Activated CD4-positive, alpha-beta T cell treated with anti-CD3 and anti-CD28 coated beads, Interleukin-2, amount 50 U/mL, for 16 hours (primary cell): ENCODE measurements around the gene GPR34.
"Not testable (repeated sequence)": the region's sequence is repeated elsewhere in the genome, so short reads cannot be mapped to it uniquely, and the experiment has no call there.

Experiments used
- DNase-seq: peaks from one replicate; pipeline ENCODE4 v3.0.0-alpha.2; 2020

Gene GPR34

GRCh38 chrX:41695426-41695825 is 6.7 kb downstream of the GPR34 start:
- peak; percentile 45 for DNase-seq

GRCh38 chrX:41703574-41704029 is 14.8 kb downstream of the GPR34 start:
- DNase-seq: peak; percentile 69

DNA sequence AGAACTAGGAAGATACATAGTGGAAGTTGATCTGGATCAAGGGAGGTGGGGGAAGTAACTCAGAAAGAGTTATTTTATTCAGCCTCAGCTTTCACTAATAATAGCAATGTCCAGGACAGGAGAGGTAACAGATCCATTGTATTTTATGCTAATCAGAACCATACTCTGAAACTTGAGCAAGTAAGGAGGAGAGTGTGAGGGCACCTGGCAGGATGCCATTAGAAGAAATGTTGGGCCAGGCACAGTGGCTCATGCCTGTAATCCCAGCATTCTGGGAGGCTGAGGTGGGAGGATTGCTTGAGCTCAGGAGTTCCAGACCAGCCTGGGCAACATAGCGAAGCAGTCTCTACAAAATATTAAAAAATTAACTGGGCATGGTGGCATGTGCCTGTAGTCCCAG is 16.3 kb downstream of the GPR34 start:
- DNase-seq: no peak

DNA sequence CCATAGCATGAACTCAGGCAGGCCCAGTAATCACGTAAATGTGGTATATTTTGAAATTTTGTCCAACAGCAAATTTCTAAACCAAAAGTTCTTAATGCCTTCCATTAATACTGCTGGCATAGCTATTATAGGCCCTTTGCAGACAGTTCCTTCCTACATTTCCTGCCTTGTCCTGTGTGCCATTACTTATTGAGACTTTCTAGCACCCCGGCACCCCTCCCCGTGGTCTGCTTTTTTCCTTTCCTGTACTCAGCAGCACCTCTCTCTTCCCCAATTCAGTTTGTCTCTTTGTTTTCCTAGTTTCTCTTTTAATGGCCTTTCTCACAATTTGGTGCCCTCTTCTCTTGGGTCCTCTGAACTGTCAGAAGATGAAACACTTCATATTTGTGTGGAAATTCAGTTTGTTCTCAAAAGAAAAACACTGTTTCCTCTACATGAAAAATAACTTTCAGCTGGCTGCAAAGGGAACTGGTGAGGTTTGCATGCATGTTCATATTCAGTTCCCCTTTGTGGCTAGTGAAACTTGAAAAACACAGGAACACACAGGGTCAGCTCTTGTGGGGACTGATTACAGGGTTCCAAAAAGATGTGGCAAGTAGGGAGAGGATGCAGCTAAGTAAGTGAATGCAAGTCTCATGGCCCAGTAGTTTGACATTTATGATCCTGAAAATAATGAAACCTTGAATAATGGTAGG is 17.1 kb downstream of the GPR34 start:
- DNase-seq: no peak

DNA sequence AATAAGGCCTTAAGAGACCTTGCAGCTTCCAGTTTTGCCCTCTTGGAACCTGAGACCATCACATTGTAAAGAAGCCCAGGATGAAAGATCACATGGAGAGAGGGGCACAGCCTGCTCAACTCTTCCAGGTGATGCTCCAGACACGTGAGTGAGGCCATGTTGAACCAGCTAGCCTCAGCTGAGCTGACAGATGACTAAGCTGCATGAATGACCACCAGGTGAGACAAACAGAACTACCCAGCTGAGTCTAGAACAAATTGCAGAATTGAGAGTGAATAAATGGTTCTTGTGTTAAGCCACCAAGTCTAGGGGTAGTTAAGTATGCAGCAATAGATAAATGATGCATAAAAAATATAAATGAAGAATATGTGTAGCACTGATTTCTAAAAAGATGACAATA is 18.4 kb downstream of the GPR34 start:
- no peak for DNase-seq

GRCh38 chrX:41708486-41708885 is 19.7 kb downstream of the GPR34 start:
- DNase-seq: no peak

GRCh38 chrX:41711021-41711667 is 22.4 kb downstream of the GPR34 start:
- no peak for DNase-seq

GRCh38 chrX:41716222-41716621 is 27.4 kb downstream of the GPR34 start:
- no peak for DNase-seq

GRCh38 chrX:41716767-41717473 is 28.1 kb downstream of the GPR34 start:
- DNase-seq: no peak

- no peak for DNase-seq
Observed at GRCh38 chrX:41718481-41719235, 29.9 kb downstream of the GPR34 start.

- DNase-seq: not testable (repeated sequence)
Observed at GRCh38 chrX:41719610-41720009, 30.8 kb downstream of the GPR34 start.

DNA sequence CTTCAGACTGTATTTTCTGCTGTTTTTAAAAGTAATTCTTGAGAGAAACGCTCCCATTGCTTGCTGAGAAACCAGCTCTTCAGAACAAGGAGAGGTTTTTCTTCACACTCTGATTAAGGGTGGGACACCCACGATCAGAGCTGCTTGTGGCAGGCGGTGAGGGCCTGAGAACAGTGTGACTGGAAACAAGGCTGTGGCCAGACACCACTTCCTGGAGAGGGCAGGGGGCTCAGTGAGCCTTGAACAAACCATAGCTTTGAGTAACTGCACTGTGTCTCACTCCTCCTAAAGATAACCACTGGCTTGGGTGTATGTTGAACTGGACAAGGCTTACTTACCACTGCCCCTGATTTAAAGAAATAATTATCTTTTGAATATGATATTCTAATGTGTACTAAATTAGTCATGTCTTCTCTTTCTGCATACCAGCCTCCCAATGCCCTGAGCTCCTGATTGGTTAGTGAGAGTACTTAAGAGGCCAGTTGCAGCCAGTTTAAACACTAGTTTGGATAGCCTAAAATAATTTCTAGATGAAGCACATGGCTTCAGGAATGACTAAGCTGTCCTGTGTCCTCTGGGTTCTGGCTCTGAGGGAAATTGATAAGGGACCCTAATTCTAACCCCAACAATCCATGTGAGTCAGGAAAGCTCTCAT is 31.5 kb downstream of the GPR34 start:
- DNase-seq: peak; percentile 69

DNA sequence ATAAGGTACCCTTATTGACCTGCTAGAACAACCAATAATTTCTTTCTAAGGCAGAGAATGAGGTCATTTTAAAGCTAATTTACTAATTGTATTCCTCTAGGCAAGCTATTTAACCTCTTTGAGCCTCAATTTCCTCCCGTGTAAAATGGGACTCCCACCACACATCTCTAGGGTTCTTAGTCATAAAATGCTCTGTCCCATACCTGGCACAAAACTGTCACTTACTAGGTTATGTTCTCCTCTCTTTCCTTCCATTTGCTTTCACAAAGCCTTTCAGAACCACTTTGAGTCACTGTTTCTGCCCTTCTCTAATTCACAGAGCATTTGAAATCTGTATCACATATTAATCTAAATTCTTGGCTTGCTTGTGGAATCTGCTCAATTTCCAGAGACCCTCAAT is 32.8 kb downstream of the GPR34 start:
- no peak for DNase-seq

DNA sequence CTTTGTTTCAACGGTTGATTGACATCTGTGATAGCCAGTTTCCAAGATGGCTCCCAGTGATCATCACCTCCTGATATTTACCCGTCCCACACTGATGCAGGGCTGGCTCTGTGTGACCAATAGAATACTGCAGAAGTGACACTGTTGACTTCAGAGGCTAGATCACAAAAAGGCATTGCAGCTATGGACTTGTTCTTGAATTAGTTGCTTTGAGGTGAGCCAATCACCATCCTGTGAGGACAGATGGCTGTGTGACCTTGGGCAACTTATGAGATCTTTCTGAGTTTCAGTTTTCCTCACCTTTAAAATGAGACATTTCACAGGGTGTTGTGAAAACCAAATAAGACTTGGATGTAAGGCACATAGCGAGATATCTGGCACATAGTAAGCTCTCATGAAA is 33.4 kb downstream of the GPR34 start:
- DNase-seq: peak; percentile 49

DNA sequence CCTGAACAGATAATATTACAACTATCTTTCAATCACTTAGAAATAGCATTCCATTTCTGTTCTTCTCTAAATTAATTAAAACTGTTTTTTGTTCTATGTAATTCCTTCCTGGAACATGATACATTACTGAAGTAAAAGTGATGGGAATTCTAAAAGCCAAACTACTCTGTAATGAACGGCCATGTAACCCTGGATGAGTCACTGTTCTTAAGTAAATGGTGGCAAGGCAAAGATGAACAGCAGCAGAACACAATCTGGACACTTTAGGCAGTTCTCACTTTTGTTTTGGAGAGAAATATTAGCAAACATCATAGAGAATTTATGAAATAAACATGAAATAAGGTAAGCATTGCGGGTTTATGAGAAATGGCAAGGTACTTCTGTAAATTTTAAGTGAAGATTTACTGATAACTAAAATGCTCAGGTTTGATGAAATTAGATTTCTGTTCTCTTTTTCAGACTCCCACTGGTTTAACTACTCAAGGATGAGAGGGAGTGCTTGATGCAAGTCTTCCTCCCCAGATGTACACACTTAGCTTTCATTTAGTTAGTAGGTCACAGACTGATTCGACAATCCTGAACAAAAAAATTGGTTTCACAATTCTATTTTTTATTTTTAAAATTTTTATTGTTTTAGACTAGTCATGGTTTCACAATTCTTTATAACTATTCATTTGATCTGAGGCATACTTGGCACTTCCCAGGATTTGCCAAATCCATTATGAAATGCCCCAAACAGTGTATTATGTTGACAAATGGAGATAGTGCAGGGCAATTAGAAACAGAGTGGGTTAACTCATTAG is 34.2 kb downstream of the GPR34 start:
- DNase-seq: no peak

- DNase-seq: no peak
Observed at GRCh38 chrX:41723826-41724225, 35.1 kb downstream of the GPR34 start, which contains the start of gene GPR82. TSS of gene GPR82 (plus strand) at chrX:41724181. CDS start at chrX:41727027, 2,846 bp downstream.

DNA sequence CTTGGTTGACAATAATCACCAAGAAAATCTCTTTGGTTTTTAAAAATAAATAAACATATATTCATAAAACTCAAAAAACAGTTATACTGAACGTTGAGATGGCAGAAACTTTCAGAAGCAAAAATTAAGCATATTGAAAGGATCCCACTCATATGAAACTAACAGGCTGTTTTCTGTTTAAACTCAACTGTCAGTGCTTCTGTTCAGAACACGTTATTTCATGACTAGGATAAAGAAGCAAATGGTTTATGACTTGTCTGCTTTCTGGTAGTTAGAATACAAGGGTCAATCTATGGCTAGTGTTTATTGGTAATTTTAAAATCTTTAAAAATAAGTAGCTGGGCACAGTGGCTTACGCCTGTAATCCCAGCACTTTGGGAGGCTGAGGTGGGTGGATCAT is 39.4 kb downstream of the GPR34 start:
- no peak for DNase-seq

- no peak for DNase-seq
Observed at GRCh38 chrX:41730081-41730480, 41.3 kb downstream of the GPR34 start.

- no peak for DNase-seq
Observed at GRCh38 chrX:41732260-41732659, 43.5 kb downstream of the GPR34 start.

GRCh38 chrX:41733939-41734338 is 45.2 kb downstream of the GPR34 start:
- DNase-seq: peak; percentile 67

- DNase-seq: no peak
Observed at GRCh38 chrX:41734530-41734929, 45.8 kb downstream of the GPR34 start.

- DNase-seq: peak; percentile 48
Observed at GRCh38 chrX:41737065-41737464, 48.3 kb downstream of the GPR34 start.
